GM18519 (cell line): ENCODE results near the gene MICAL3.
"Not testable (repeated sequence)": the region's sequence is repeated elsewhere in the genome, so short reads cannot be mapped to it uniquely, and the experiment has no call there.

ENCODE experiments used
- ATAC-seq: cut with Tn5 transposase; IDR thresholded peaks from one replicate; pipeline ENCODE4 v1.9.1; 2021; ENCODE audit warnings: mild to moderate bottlenecking, moderate library complexity; ENCODE audit not compliant: unreplicated experiment, low FRiP score

The MICAL3 gene

DNA sequence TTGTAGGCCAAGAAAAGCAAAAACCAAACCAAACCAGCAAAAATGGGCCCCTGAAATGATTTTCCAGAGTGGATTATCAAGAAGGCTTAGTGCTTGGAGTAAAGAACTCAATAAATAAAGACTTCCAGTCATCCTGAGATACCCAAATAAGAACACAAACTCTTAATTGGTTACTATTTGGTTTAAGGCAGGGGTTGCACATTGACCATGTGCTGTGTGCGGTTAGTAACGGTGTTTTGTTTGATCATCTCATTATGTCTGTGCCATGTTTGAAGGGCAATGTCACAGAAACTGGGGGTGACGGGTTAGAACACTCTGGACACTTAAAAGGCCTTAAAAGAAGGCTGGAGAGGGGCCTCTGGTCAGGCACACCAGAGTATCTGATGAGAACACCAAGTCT lies 9.7 kb upstream of the MICAL3 start:
- ATAC-seq = no peak

DNA sequence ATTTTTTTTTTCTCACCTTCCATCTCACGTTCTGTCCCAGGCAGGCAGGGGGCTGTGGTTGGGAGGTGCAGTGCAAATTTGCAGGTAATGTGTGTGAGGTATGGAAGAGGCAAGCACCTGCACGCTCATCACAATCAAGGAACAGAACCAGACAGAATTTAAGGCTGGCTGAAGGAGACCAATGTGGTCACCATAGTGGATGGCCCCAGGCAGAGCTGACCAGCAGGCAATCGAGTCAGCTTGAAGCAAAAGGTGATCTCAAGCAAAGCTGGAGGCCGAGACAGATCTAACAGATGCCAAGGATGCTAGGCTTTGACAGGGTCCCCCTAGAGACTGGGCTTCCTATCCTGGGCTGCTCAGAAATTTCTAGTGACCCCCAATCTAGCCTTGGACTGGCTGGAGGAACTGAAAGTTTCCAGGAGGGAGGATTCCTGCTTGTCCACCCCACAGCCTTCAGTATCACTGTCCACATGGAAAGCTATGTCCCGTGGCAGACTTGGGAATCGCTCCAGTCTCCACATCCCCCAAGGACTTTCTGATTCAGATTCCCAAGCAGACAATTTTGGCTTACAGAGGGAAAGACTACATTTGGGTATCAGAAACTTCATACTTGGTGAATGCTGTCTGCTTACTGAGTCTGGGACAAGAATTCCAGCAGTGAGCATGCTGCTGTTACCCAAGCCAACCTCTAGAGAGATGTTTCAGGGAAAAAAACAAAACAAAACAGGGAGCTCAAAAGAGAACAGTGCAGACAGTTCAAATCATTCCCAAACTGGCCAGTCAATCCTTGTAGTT lies 9.0 kb upstream of the MICAL3 start:
- ATAC-seq = no peak

DNA sequence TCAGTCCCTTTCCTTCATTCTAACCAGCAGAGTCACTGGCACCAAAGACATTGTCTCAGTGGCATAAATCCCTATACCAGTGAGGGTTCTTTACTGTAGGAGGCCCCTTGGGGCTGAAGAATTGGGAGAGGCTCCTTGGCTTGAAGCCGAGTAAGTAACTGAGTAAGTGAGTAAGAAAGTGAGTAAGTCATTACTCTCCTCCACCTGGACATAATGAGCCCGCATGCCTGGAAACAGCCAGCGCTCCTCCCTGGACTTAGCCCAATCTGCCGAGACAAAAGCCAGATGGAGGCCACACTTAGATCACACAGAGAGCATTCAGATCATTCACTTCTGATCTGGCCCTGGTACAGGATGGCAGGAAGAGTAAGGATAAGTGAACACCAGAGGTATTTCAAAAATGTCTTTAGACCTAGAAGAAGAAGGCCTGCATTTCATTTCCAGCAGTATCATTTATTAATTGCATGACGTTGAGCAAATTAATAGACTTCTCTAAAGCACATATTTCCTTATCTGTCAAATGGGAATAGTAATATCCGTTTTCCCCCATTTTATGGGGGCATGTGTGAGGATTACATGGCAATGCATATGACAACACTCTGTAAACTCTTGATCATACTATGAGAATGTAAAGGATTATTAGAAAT lies 8.2 kb upstream of the MICAL3 start:
- no peak for ATAC-seq

DNA sequence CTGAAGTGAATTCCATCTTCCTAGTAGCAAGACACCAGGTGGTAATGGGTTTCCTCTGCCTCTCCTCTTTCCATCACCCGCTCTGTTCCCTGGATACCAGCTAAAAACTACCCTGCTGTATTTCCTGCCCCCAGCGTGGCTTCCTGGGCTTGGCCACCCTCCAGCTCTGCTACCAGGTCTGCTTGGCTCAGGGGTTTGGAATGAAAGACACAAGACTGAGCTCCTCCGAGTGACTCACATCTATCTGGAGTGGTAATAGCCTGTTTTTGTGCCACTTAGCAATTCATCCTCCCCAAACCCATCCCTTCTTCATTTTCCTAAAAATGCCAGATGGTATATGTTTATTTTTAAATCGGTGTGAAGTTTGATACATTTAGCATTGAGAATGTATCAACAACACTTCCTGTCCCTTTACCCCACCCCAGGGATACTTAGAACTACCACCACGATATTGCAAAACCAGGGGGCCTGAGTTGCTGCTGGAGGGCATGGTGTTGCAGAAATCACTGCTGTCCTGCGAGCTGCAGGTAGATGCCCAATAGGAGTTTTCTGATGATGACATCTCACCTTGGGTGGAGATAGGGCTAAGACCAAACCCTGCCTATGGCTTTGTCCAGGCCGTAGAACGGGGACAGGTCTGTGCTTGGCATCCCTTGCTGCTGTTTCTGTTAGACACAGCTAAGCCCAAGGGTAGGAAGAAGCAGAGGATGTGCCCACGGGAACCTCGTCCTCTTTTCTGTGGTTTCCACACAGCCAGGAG lies 7.5 kb upstream of the MICAL3 start:
- no peak for ATAC-seq

DNA sequence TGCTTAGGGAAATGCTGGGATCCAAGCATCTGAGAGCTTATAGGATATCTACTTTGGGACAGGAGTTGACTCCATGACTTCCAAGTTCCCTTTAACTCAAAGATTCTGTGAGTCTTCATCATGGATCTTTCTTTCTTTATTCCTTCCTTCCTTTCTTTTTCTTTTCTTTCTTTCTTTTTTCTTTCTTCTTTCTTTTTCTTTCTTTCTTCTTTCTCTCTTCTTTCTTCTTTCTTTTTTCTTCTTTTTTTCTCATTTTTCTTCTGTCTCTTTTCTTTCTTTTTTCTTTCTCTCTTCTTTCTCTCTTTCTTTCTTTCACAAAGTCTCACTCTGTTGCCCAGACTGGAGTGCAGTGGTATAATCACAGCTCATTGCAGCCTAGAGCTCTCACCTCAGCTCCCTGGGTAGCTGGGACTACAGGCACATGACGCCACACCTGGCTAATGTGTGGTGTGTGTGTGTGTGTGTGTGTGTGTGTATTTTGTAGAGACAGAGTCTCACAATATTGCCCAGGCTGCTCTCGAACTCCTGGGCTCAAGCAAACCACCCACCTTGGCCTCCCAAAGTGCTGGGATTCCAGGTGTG lies 5.4 kb upstream of the MICAL3 start:
- no peak for ATAC-seq

DNA sequence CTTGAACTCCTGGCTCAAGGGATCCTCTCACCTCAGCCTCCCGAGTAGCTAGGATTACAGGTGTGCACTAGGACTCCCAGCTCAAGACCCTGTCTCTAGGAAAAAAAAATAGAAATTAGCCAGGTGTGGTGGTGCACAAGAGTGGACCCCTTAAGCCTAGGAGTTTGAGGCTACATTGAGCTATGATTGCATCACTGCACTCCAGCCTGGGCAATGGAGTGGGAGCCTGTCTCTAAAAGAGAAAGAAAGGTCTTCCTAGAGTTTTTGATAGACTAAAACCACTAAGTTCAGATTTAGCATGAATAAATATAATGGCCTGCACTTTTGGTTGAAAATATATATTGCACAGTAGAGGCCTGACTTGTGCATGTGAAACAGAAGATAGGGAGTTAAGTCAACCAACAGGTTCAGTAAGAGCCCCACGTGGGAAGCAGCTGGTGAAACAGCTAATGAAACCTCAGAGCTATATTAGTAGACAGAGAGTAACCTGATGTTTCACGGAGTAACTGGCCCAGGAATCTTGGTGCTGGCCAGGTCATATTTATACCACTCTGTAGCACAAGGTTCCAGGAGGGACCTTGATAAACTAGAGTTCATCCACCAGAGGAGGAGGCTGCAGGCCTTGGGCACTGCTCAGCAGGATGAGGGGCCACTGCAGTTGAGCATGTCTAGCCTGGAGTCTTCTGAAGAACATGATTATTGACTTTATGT lies 4.6 kb upstream of the MICAL3 start:
- ATAC-seq = no peak

DNA sequence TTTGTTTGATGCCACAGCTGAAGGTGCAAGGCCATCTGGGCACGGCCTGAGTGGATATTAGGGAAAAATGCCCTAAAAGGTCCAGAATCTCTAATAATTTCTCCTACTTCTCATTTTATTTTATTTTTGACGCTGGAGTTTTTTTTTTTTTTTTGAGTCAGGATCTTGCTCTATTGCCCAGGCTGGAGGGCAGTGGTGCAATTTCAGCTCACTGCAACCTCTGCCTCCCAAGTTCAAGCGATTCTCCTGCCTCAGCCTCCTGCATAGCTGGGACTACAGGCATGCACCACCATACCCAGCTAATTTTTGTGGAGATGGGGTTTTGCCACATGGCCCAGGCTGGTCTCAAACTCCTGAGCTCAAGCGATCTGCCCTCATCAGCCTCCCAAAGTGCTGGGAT lies 1.5 kb upstream of the MICAL3 start:
- not testable (repeated sequence) for ATAC-seq

DNA sequence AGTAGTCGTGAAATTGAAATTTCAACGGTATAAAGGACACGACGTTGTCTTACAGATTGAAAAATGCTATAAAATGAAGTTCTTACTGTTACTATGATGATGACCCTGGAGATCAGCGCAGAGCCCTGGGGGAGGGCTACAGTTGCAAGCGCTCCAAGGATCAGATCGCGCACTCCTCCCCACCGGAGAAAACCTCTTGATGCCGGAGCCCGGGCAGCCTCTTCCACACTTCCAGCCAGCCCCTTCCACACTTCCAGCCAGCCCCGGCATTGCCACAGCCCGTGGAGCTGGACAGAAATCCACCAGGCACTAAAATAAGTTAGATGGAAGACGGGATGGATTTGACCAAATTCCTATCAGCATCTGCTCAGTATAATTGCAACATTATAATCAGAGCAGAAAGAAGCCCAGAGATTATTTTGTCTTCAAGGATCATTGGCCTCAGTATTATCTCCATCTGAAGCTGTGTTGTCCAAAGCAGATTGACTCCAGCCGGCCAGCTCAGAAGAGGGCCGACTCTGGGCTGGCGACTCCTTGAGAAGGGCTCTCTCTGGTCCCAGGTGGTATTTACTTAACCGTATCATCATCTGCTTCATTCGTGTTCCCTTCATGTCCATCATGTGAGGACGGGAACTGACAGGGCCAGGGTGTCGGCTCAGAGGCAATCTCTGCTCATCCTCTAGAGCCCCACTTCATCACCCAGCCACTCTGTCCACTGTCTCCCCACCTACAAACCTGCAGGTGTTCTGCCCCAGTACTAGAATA lies 777 bp upstream of the MICAL3 start:
- ATAC-seq = no peak

DNA sequence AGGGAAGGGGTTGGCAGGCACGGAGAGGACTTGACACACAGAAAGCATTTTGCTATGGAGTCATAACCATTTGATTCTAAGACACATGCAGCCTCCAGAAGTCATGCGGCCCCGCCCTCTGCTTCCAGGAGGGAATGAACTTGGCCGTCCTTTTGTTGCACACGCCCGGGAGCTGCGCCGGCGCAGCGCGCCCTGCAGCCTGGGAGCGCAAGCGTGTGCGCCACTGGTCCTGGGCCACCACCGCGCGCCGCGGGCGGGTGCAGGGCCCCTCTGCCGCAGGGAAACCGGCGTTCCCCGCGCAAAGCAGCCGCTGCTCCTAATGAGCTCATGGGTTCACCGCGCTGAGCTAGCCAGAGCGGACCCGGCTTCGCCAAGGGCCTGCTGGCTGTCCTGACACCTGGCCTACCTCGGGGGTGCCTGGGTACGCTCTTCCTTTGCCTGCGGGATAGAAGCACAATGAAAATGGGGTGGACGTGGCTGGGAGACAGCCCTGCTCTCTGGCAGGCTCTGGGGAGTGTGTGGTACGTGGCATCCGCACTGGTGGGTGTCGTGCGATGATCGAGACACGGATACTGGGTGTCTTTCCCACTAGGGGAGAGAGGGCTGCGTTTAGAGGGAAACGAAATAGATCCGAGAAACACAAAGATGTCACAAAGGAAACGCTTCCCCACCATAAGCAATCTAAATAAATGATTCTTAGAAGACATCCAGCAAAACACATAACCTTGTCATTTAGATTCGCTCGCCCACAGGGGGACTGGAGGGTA lies 669 bp downstream of the MICAL3 start:
- ATAC-seq = no peak

DNA sequence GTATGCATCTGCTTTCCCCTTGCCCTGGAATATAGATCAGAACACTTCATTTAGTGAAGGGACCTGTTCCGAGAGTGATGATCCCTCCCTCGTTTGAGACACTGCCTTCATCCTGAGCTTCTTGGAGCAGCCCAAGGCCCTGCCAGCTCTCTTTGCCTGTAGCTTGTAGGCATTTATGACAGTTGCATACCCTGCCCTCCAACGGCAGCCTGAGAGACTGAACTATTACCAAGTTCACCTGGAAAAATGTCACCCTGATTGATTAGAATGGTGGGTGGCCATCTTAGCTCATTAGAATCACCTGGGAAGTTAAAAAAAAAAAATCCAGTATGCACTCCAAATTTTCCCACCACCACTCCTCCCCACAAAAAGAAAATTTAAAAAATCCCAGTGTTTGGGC lies 1.5 kb downstream of the MICAL3 start:
- no peak for ATAC-seq

DNA sequence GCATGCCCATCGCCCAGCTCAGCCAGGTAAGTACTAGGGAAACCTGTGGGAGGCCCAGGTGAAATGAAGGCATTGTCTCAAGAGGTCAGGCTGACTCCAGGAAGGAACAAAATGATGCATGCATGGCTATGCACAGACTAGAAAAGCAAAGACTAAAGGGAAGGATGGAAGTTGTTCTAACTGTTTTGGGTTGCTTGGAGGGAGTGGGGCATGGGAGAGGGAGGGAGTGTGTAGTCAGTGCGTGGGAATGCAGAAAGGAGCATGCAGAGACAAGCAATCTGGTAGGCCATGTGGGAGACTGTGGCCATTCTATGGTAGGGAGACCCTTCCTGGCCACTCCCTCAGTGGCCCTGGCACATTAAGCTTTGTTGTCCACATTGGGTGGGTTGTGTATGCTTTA lies 2.9 kb downstream of the MICAL3 start:
- no peak for ATAC-seq

DNA sequence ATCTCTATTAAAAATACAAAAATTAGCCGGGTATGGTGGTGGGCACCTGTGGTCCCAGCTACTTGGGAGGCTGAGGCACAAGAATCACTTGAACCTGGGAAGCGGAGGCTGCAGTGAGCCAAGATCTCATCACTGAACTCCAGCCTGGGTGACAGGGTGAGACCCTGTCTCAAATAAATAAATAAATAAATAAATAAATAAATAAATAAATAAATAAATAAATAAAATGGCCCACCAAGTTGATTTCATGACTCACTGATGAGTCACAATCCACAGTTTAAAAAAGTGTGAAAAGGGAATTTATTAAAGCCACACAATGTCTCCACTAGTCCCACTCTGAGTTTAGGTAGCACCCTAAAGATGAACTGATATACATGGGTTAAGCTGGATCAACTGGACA lies 3.6 kb downstream of the MICAL3 start:
- not testable (repeated sequence) for ATAC-seq

DNA sequence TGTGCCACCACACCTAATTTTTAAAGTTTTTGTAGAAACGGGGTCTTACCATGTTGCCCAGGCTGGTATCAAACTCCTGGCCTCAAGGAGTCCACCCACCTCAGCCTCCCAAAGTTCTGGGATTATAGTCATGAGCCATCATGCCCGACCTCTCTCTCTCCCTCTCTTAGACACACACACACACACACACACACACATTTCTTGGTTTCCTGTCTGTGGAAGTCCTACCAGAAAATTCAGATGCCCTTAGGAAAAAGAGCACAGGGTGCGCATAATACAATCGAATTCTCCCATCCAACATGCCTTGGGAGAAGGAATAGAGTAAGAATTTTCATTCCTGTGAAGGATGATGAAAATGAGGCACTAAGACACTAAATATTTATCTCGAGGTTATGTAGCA lies 10.4 kb downstream of the MICAL3 start:
- ATAC-seq = no peak

DNA sequence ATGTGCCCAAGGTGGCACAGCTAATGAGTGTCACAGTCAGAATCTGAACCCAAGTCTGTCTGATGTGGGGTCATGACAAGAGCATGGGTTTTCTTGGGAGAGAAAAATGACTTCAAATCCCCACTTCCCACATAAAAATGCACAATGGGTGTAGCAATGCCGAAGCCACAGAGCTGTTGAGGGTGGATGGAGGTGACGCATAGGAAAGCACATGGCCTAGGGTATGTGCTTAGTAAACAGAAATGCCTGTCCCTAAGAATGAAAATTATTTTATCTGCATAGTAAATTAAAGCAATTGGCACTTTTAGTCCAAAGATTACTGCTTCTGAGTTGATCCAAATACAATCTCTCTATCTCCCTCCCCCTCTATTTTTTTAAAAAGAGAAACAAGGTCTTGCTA lies 10.9 kb downstream of the MICAL3 start:
- no peak for ATAC-seq

DNA sequence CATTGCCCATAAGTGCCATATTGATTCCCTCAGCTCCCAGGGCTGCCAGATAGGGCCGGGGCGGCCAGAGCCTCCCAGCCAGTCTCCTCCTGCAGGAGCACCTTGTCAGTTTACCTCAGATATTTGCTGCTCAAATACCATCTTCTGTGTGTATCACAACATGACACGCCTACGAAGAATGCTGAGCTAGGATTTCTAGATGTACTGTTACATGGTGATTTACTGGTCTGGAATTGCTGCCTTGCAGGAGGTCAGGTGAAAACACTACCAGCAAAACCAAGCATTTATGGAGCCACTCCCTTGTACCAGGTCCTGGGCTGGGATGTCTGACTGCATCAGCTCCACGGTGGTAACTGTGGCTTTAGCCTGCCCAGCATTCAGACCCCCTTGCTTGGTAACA lies 11.8 kb downstream of the MICAL3 start:
- no peak for ATAC-seq

DNA sequence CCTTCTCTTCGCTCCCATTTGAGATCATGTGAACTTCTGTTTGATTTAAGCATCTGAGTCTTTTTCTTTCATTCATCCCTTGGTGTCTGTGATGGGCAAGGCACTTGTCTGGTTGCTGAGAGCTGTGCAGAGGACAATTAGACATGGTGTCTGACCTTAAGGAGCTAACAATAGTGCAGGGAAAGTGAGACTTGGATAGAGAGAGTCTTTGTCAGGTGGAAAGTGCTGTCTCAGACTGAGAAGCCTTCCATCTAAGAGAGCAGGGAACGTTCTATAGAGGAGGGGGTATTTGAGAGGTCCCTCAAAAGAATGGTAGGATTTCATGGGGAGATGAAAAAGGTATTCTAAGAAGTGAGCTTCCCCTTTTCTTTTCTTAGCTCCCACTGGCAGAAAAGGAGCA lies 14.1 kb downstream of the MICAL3 start:
- no peak for ATAC-seq

DNA sequence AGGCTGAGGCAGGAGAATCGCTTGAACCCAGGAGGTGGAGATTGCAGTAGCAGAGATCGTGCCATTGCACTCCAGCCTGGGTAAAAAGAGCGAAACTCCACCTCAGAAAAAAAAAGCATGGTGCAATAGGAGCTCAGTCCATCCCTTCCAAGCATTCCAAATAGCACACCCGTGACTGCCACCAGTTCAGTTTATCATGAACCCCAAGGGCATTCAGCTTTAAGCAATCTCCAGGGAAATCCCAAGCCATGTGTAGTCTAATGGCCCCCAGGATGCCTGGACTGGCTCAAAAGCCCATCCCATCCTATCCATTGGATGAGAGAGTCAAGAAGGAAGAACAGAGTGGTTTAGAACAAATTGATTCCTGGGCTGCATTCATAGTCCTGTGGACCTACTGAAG lies 16.2 kb downstream of the MICAL3 start:
- no peak for ATAC-seq

DNA sequence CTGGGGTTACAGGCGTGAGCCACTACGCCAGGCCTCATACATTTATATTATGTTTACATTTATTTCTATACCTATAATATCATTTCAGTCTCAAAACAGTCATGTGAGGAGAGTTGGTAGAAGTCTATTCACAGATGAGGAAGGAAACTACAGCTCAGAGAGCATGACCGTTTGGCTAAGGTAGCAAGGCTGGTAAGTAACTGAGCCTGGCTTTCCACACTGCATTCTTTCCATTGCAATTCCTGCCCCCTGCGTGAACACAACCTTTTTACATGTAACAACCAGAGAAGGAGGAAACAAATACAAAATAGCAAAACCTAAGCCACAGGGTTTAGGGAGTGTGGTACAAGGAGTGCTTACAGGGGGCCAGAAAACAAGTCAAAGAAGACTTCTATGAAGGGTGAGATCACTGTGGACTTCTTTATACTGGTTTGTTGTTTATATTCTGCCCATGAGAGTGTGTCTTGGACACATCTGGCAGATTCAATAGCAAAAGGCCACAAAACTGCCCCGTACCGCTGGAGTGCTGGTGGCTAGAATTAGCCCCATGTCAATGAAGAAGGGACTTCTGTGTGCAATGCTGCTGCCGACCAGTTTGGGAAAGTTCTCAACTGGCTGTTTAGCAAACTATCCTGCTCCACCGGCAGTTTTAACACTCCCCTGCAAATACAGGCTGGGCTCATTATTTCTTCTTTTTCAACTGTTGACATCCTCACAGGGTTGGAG lies 19.0 kb downstream of the MICAL3 start:
- no peak for ATAC-seq
